Stomach smooth muscle (tissue), 2 donors: ENCODE data around the gene KCNH1.

Experiments
- H3K27ac ChIP-seq: one replicate; pipeline ENCODE4 v1.7.0; 2013; ENCODE audit warnings: mild to moderate bottlenecking, low read length, inconsistent platforms
- H3K27me3 ChIP-seq, 2 donors: one replicate each; pipeline ENCODE4 v1.7.0; 2013; ENCODE audit warnings: low read length in 2 of 2; ENCODE audit not compliant: insufficient read depth in 2 of 2, control insufficient read depth in 1 of 2
- H3K36me3 ChIP-seq, 2 donors: one replicate each; pipeline ENCODE4 v1.7.0; 2013; ENCODE audit warnings: low read length in 2 of 2; ENCODE audit not compliant: control insufficient read depth in 2 of 2, insufficient read depth in 2 of 2
- H3K4me1 ChIP-seq: one replicate; pipeline ENCODE4 v1.7.0; 2013; ENCODE audit warnings: low read length; ENCODE audit not compliant: control insufficient read depth, insufficient read depth
- H3K4me3 ChIP-seq, 2 donors: one replicate each; pipeline ENCODE4 v1.7.0; 2013; ENCODE audit warnings: low read length in 2 of 2
- H3K9ac ChIP-seq, 2 donors: one replicate each; pipeline ENCODE4 v1.7.0; 2013; ENCODE audit warnings: low read length in 2 of 2, mild to moderate bottlenecking in 1 of 2
- H3K9me3 ChIP-seq, 2 donors: one replicate each; pipeline ENCODE4 v1.7.0; 2013; ENCODE audit warnings: low read length in 2 of 2; ENCODE audit not compliant: control insufficient read depth in 2 of 2
- donor health status: healthy.
- donor health status: Pancreatic carcinoma.

The KCNH1 gene

GRCh38 chr1:210703593-210703992, 430.4 kb downstream of the KCNH1 start:
- Histone ChIP-seq H3K27me3 (no peaks in the 10 kb centered on the region), H3K4me3 (no peak overlapping the region), H3K9ac (no peak overlapping the region), H3K27ac (no peak overlapping the region), H3K4me1 (no peaks in the 10 kb centered on the region), H3K36me3 (no peaks in the 10 kb centered on the region), H3K9me3 (no peaks in the 10 kb centered on the region)

GRCh38 chr1:210702506-210702905, 431.4 kb downstream of the KCNH1 start:
- no peaks in the 10 kb centered on the region for H3K36me3 ChIP-seq
- H3K9ac ChIP-seq: no peak overlapping the region
- H3K27me3 ChIP-seq: no peaks in the 10 kb centered on the region
- H3K9me3 ChIP-seq: no peaks in the 10 kb centered on the region
- no peak overlapping the region for H3K4me3 ChIP-seq
- H3K4me1 ChIP-seq: no peaks in the 10 kb centered on the region
- no peak overlapping the region for H3K27ac ChIP-seq

DNA sequence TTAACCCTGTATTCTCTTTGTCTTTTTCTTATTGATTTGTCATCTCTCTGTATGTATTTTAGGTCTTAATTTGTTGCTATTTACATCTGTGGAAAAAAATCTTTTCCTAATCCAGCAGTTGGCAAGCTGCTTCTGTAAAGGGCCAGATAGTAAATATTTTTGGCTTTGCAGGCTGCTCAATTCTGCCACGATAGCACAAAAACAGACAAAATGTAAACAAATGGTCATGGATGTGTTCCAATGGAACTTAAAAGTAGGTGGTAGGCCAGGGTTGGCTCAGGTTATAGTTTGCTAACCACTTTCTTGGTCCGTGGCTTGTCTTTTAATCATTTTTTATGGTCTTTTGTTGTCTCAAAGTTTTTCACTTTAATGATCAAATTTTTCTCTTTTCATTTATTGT, 433.4 kb downstream of the KCNH1 start:
- H3K9me3 ChIP-seq: no peaks in the 10 kb centered on the region
- H3K4me1 ChIP-seq: no peaks in the 10 kb centered on the region

DNA sequence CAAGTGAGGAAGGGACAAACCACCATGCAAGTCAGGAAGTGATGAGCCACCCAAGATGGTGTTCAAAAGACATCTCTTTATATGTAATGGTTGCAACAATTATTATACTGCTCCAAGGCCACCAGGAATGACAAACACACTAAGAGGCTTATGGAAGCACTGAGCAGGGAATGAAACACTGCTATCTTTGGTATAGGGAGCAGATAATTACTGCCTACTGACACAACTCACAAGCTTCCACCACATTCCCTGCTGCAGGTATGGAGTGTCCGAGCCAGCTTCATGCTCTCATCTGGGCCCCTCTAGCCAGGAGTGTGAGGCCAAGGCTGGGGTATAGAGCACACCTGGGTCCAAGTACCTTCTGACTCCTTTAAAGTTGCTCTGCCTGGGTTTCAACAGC, 433.9 kb downstream of the KCNH1 start:
- Histone ChIP-seq H3K4me1 (no peaks in the 10 kb centered on the region), H3K27ac (no peak overlapping the region), H3K27me3 (peaks cover 0 to under 1% of the 10 kb centered on the region in 2 donors), H3K9me3 (no peaks in the 10 kb centered on the region), H3K4me3 (no peak overlapping the region), H3K9ac (no peak overlapping the region), H3K36me3 (no peaks in the 10 kb centered on the region)

More for the DNA sequence above, 433.4 kb downstream of the KCNH1 start:
- no peak overlapping the region for H3K9ac ChIP-seq
- no peaks in the 10 kb centered on the region for H3K27me3 ChIP-seq
- H3K27ac ChIP-seq: no peak overlapping the region
- H3K4me3 ChIP-seq: no peak overlapping the region
- no peaks in the 10 kb centered on the region for H3K36me3 ChIP-seq

GRCh38 chr1:210698661-210699060, 435.3 kb downstream of the KCNH1 start:
- H3K27me3 ChIP-seq: peaks cover 0 to 3% of the 10 kb centered on the region in 2 donors
- H3K27ac ChIP-seq: no peak overlapping the region
- H3K36me3 ChIP-seq: no peaks in the 10 kb centered on the region
- no peaks in the 10 kb centered on the region for H3K9me3 ChIP-seq
- H3K4me1 ChIP-seq: no peaks in the 10 kb centered on the region
- H3K4me3 ChIP-seq: no peak overlapping the region
- no peak overlapping the region for H3K9ac ChIP-seq

GRCh38 chr1:210697185-210697584, 436.8 kb downstream of the KCNH1 start:
- Histone ChIP-seq H3K36me3 (no peaks in the 10 kb centered on the region), H3K9ac (no peak overlapping the region), H3K27ac (no peak overlapping the region), H3K27me3 (peaks cover 0 to 3% of the 10 kb centered on the region in 2 donors), H3K9me3 (no peaks in the 10 kb centered on the region), H3K4me1 (no peaks in the 10 kb centered on the region), H3K4me3 (no peak overlapping the region)

- H3K4me3 ChIP-seq: no peak overlapping the region
- no peaks in the 10 kb centered on the region for H3K9me3 ChIP-seq
- peaks cover 0 to 3% of the 10 kb centered on the region in 2 donors for H3K27me3 ChIP-seq
- H3K9ac ChIP-seq: no peak overlapping the region
- no peaks in the 10 kb centered on the region for H3K36me3 ChIP-seq
- no peaks in the 10 kb centered on the region for H3K4me1 ChIP-seq
- no peak overlapping the region for H3K27ac ChIP-seq
These were observed 437.2 kb downstream of the KCNH1 start for GRCh38 chr1:210696709-210697108.

DNA sequence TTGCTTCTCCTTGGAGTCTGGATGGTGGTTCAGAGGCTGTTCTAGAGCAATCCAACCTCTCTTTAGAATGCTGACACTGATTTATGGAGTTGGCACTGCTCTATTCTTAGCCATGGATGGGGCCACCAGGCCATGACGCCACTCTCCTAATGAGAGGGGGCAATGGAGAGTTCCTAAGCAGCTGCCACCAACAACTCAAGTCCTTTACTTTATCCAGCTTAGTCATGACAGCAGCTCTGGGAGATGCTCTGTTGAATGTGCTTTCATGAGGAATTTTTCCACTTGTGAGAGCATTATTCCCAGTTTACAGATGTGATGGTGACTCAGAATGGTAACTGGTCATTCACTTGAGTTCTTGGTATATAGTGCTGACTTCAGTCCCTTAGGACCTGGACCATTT, 438.9 kb downstream of the KCNH1 start:
- Histone ChIP-seq H3K27me3 (peaks cover 0 to 3% of the 10 kb centered on the region in 2 donors), H3K27ac (no peak overlapping the region), H3K36me3 (no peaks in the 10 kb centered on the region), H3K4me1 (no peaks in the 10 kb centered on the region), H3K4me3 (no peak overlapping the region), H3K9me3 (no peaks in the 10 kb centered on the region), H3K9ac (no peak overlapping the region)

- H3K4me3 ChIP-seq: no peak overlapping the region
- no peak overlapping the region for H3K9ac ChIP-seq
- H3K36me3 ChIP-seq: no peaks in the 10 kb centered on the region
- peaks cover 8% of the 10 kb centered on the region for H3K4me1 ChIP-seq
- H3K9me3 ChIP-seq: no peaks in the 10 kb centered on the region
- no peak overlapping the region for H3K27ac ChIP-seq
- H3K27me3 ChIP-seq: peaks cover 0 to 3% of the 10 kb centered on the region in 2 donors
These were observed 441.2 kb downstream of the KCNH1 start for GRCh38 chr1:210692796-210693195.

DNA sequence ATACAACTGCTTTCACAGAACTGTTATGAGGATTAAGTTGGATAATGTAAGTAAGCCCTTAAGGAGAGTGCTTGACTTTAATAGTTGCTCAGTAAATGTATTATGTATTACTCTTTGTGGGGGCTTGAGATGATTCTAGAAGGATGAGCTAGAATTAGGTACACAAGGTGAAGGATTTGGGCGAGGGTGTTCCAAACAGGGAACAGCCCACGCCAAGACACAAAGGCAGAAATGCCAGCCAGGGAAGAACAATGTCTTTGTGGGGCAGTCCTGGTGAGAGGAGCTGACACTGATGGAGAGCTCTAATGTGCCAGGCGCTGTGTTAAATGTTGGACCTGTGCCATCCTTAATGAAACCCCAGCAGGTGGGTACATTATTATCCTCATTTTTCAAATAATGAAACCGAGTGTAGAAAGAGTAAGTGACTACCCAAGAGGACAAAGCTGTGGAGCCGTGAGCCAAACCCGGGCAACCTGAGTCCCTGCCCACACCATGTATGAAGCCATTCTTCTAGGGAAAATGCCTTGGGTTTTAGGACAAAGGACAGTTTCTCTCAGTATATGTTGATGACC, 442.8 kb downstream of the KCNH1 start:
- Histone ChIP-seq H3K27ac (no peak overlapping the region), H3K9ac (no peak overlapping the region), H3K27me3 (peaks cover 0 to 3% of the 10 kb centered on the region in 2 donors), H3K4me1 (peaks cover 8% of the 10 kb centered on the region), H3K4me3 (no peak overlapping the region), H3K36me3 (no peaks in the 10 kb centered on the region), H3K9me3 (no peaks in the 10 kb centered on the region)

DNA sequence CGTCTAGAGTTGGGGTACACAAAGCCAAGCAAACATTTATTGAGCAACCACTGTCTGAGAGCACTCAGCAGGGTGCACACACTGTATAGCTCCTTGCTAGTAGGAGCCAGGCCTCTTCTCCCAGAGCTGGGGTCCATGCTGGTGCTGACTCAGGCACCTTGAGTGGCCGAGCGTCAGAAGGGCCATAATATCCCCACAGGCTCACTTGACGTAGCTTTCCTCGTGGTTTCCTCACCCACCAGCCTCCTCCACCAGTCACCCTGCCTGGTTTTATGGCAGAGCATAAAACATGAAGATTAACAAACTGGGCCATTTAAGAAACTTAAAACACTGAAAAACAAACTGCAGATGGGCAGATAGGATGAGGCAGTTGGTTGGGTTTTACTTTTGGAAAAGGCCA, 443.7 kb downstream of the KCNH1 start:
- H3K27ac ChIP-seq: no peak overlapping the region

More for the DNA sequence above, 443.7 kb downstream of the KCNH1 start:
- Histone ChIP-seq H3K36me3 (no peaks in the 10 kb centered on the region), H3K9me3 (no peaks in the 10 kb centered on the region), H3K4me1 (peaks cover 8% of the 10 kb centered on the region), H3K4me3 (no peak overlapping the region), H3K9ac (no peak overlapping the region), H3K27me3 (peaks cover 0 to 3% of the 10 kb centered on the region in 2 donors)
